GM21825 (cell line): ENCODE measurements around the gene MEGF10.

ENCODE experiments used
- ATAC-seq: cut with Tn5 transposase; IDR thresholded peaks from one replicate; pipeline ENCODE4 v1.9.1; 2021; ENCODE audit warnings: mild to moderate bottlenecking, moderate library complexity; ENCODE audit not compliant: unreplicated experiment

The MEGF10 gene

DNA sequence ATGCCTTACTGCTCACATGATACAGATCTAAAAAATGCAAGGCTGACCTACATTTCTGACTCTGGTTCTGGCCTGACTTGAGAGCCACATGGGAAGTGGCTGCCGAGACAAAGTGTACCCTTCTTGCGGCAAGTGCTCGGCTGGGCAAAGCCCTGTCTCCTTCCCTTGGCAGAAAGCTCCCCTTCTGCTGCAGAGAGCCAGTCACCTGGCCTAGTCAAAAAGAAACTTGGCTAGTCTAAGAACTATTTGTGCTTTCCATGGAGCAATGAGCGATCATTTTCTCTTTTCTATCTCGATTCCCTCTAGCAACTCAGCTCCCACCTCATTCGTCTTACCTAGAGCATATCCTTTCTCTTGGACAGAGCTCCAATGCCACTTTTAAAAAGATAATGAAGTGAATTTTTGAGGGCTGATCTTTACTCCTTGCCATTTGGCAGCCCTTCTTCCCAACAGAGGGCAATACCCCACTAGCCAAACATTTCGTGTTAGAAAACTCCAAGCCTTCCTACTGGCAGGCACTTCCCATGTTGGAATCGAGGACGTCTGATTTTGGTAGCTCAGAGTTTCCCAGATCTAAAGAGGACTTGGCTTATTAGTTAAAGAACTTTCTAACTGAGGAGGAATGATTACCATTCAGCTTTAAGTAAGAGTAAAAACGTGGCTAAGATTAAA is 118.8 kb downstream of the MEGF10 start:
- ATAC-seq = no peak

DNA sequence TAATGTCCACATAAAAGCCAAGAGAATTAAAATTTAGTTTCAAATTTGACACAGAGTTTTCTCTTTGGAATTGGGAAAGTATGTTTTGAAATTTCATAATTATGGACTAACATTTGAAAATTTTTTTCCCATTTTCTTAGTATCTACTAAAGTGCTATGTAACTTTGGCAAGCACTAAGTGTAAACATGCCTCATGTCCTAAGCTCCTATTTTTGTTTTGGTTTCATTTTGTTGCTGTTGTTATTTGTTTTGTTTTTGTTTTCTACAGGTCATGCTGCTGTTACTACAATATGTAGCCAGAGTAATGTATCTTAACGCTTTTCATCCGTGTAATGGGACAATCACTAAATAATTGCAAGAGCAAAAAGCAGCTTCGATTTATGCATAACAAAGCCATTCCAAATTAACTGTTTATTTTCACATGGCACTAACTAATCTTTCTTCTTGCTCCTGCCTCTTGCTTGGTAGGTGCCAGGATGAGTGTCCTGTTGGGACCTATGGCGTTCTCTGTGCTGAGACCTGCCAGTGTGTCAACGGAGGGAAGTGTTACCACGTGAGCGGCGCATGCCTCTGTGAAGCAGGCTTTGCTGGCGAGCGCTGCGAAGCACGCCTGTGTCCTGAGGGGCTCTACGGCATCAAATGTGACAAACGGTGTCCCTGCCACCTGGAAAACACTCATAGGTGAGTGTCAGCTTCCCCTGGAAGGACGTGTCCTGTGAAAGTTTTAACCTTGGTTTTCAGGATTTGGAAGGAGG is 119.5 kb downstream of the MEGF10 start:
- no peak for ATAC-seq

DNA sequence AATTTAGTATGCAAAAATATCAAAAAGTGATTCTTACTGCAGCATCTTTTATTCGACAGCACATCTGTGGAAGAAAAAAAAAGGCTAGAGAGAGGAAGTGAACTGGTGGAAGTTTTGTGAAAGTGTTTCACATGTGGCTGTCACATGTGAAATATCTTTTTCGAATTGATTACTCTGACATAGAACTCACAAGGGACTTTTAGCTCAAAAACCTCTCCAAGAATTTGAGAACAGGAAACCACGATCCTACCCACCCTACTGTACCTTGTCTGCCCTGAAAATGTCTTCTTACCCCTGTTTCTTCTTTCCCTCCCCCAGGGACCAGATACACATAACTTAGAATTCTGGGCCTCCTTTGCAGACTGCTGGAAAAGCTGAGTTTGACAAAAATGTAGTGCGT is 120.4 kb downstream of the MEGF10 start:
- peak; percentile 85 for ATAC-seq

DNA sequence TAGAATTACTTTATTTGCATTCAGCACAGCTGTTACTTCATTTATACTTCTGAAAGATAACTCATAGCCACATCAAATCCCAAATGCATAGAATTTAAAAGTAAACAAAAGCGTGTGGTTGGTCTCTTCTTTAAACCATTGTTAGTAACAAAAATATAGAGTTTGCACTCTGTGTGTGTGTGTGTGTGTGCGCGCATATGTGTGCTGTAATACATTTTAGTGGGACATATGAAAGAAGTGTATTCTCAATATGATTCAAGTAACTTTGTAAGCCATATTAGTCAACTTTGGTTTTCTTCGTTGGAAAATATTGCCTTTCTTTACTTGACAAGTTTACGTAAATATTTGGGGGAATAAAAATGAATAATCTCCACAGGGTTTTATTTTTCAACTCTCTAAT is 120.8 kb downstream of the MEGF10 start:
- ATAC-seq = no peak

DNA sequence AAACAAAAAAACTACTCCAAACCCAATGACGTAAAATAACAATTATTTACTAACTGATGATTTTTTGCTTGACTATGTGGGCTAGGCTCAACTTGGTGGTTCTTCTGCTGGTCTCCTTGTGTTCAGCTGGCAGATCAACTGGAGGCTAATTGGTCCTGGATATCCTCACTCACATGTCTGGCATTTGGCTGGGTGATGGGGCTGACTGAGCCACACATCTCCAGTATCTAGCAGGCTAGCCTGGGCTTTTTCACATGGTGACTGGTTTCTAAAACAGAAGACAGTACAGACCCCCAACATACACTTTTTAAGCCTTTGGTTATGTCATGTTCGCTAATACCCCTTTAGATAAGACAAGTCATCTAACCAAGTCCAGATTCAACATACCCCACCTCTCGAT is 122.1 kb downstream of the MEGF10 start:
- no peak for ATAC-seq

DNA sequence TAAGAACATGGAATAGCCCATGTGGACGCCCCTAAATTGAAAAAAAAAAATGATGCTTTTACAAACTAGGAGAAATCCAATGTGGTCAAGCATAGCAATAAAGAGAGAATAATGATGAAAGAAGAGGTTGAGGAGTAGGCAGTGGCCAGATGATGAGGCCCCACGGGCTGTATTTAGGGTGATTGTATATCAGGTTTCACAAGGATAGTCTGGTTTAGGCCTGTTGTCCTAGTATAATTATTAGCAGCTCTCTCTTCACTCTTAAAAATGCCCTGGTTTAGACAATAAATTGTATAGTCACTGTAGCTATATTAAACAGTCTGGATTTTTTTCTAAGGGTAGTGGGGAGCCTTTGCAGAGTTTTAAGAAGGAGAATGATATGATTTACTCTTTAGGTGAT is 124.4 kb downstream of the MEGF10 start:
- ATAC-seq = no peak

DNA sequence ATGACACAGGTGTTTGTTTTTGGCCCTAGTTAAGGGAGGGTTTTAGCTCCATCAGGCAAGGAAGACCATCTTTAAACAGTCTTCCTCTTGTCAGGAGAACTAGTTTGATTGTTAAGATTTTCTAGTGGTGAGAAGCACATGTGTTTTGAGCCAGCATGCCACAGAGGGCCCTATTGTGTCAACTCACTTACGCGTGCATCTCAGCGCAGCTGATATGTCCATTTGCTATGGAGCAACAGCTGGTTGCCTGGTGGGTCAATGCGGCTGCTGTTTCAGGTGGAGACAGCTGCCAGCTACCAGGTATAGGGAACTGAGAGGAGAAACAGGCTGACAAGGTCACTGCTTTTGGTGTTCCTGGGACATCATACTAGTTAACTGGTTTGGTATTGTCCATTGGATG is 126.3 kb downstream of the MEGF10 start:
- ATAC-seq = no peak

DNA sequence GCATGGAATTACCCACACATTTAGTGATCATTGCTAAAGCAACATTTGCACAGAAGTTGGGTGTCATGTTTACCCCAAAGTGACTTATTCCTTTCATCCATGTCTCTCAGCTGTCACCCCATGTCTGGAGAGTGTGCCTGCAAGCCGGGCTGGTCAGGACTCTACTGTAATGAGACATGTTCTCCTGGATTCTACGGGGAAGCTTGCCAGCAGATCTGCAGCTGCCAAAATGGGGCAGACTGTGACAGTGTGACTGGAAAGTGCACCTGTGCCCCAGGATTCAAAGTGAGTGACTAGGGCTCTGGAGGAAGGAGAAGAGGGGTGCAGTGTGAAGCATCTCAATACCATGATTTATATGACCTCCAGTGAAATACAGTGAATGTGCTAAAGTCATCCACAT is 126.9 kb downstream of the MEGF10 start:
- ATAC-seq = no peak

DNA sequence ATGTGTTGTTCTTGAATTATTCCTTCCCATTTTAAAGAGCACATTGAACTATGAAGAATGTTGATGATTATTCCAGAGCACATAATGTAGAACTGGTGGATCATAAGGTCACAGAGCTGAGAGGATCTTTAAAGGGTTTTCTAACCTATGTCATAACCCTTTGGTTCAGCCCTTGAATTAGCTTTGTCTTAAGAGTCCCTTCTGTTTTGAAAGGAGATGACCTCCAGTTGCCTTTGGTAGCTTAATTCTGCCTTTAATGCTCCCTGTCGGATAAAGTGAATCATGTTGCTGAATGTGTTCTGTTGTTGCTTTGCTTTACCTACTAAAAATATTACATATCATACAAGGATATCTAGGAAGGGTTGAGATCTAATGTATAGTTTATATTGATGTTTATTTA is 127.8 kb downstream of the MEGF10 start:
- no peak for ATAC-seq

DNA sequence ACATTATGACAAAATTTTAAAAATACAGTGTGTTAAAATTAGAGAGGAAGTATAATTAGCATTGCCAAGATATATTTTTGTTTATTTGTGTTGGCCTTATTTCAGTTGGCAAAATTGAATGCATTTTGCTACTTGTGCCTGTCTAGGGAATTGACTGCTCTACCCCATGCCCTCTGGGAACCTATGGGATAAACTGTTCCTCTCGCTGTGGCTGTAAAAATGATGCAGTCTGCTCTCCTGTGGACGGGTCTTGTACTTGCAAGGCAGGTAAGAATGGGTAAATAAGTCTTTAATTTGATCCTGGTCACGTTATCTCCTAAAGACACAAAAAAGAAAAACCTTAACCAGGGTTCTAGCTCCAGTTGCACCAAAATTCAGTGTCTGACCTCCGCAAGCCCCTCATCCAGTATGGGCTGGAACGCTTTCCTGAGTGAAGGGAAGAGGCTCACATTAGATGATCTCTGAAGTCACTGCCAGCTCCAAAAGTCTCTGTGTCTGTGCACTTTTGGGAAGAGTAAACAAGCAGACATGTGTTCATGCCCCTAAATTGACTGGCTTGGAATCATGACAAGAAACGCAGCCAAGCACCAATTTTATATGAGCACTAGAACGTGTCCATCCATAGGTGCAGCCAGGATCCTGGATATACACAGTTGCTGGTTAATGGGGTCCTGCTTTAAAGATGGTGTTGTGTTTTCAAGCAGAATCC is 128.5 kb downstream of the MEGF10 start:
- ATAC-seq = no peak

DNA sequence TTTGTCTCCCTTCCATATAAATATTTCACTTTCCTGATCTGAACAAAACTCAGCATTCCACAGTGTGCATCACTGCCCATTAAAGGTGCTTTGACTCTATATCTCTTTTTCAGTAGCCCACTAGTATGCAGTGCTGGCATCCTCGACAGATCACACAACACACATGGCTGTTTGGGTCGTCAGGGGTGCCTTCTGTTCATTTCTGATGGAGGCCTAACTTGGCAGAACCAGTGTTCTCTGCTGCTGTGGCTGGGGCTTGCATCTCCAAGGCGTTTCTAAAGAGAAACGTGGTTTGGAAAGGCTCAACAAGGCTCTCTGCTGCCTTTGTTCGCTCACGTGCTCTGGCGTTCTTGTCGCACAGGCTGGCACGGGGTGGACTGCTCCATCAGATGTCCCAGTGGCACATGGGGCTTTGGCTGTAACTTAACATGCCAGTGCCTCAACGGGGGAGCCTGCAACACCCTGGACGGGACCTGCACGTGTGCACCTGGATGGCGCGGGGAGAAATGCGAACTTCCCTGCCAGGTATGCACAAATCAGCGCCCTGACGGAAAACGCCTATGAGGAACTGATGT is 129.2 kb downstream of the MEGF10 start:
- no peak for ATAC-seq

DNA sequence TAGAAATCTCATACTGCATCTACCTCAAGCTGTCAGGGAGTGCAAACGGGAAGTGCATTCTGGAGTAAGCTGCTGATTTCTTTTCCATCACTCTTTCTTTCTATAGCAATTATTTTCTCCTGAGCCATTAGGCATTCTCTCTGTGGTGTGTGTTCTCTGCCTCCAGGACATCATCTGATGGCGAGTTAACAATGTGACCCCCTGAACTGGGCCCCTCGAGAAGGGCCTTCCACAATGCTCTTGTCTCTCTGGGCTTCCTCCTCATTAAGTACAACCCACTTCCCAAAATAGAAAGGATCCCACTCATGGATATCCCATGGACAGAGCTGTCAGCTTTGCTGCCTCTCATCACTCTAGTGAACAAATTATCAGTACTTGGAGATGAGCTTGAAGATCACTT is 130.2 kb downstream of the MEGF10 start:
- no peak for ATAC-seq

DNA sequence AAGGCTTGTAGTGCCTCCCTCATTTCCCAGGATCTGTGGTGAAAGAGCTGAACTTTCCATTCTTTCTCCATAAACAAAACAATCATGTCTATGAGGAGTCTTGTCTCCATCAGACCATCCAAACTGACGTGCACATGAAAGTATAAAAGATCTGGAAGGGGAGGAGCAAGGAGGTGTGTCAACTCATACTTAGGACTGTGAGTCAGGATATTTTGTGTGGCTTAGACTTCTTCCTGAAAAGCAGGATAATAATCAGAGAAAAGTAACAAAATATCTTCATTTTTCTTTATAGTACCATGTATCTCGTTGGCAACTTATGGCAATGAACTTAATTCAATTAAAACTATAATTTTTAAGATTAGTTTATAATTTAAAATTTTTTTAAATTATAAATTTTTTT is 130.9 kb downstream of the MEGF10 start:
- no peak for ATAC-seq

DNA sequence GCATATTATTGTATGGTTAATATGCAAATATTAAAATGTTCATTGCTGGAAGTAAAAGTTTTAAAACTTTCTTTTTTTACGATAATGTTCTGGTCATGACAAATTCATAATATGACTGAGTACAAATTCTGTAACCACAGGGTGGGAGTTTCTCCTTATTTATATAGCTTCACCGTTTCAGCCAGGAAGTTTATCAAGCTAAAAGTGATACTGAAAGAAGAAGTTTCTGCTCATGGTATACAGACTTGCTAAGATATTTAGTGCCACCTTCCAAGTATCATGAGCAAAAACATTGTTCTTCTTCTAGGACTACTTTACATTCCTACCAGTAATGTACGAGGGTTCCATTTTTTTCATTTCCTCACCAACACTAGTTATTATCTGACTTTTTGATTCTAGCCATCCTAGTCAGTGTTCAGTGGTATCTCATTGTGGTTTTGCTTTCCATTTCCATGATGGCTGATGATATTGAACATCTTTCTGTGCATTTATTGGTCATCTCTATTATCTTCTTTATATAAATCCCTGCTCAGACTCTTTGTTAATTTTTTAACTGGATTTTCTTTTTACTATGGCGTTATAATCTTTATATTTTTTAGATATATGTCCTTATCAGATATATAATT is 132.7 kb downstream of the MEGF10 start:
- peak; percentile 78 for ATAC-seq

DNA sequence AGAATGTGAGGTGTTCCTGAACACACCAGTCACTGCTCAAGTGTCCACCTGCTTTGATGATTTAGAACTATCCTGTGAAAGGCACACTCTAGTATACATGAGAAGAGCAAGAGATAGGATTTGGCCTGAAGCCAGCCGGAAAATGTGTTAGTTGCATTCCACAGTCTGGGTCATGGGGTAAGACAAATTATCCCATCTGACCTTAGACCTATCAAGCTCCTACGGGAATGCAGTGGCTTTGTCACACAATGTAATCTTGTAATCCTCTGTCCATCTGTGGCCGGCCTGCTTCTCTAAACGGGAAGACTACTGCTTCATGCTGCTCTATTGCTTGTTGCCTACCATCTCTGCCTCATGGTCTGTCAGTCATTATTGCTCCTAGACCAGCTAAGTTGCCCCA is 134.4 kb downstream of the MEGF10 start:
- ATAC-seq = no peak

DNA sequence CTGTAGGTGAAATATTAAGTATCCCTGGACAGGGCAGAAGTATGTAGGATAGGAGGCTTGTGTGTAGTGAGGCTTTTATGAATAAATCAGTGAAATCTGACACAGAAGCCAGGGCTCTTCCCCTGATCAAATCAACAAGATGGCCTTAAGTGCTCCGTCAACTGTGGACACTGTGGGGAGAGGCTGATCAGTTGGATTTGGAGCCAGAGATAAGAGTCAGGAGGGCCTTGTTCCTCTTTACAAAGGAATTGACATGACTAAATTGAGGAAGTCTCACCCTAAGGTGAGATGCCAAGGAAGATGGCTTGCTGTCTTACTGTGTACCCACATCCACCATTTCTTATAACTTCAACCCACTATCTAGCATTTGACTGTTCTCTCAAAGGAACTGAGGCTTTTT is 135.3 kb downstream of the MEGF10 start:
- ATAC-seq = no peak

DNA sequence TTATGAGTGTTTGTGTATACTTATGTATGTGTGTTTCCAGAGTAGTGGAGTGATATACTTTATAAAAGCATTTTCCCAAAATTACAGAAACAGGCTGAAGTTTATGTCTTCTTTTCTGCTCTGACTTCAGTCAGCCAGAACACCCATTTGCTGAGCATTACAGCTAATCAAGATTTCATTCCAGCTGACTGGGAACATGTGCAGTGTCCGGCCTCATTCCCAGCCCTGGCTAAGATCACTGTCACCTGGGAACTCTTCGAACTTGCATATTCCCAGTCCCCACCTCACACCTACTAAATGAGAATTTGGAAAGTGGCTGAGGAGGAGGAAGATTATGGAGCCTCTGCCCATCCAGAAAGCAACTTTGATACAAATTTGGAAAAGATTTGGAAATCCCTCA is 136.1 kb downstream of the MEGF10 start:
- ATAC-seq = no peak

DNA sequence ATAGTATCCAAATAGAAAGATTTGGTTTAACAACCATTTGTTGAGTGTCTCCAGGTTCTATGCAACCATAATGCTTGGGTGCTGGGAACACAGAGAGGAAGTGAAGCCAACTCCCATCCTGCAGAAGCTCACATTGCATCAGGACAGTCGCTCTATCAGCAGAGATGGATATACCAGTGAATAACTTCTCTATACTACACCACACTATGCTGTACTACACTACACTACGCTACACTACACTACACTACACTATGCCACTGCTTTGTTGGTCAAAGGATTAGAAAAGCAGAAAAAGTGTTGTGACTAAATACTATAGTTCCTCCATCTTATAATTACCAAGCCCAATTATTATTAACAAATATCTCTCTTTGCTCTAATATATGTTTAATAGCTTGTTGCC is 137.7 kb downstream of the MEGF10 start:
- ATAC-seq = no peak

DNA sequence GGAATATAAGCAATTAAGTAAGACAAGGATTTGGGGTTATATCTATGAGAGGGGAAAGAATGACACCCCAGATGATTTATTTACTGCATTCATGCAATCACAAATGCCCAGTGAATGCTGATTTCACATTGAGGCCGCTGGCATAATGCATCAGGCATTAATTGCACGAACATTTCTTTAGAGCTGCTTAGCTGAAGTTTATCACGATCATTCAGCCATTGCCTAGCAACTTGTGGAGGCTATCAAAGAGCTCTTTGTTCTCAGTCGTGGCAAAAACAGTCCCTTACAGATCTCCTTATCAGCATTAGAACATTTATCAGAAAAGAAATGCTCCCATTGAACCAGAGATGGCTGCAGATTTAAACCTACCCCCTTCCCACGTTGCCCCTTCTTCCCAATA is 138.2 kb downstream of the MEGF10 start:
- no peak for ATAC-seq

DNA sequence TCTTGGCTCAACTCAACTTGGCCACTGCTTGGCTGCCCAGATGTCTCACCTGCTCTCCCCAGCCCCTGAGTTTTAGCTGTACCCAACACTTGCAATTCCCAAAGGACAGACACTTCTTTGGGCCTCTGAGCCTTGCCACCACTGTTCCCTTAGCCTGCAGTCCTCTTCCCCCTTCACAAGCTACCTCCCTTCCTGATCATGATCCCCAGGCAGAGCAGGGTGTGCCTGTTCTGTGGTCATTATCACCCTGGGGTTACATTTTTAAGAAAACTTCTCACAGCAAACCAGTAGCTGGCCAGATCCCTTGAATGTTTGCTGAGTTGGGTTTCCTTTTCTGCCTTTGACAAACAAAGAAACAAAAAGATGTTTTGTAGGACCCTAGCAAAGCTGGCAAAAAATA is 139.3 kb downstream of the MEGF10 start:
- no peak for ATAC-seq

DNA sequence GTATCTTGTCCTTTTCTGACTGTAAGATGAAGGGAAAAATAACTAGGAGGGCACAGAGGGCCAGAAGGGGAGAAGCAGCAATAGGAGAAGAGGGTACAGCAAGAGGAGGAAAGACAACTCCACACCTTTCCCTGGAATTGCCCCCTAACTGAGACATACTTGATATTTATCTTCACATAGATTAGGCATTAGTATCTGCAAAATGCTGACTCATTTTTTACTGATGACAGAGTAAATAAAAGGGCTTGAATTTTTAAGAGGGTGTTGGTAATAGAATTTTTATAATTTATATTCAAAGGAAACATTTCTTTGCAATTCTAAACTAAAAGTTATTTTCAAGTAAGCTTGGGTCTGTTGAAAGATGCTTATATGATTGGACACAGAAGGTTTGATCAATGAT is 140.0 kb downstream of the MEGF10 start:
- no peak for ATAC-seq
